Measurements from ENCODE around the gene PRSS21. TPM values are rescaled to one million over a fixed set of nuclear protein-coding genes. Genes with fewer than 3 reads are reported as not detected.
A peak's percentile ranks its signal among the peaks of the same experiment; 100 is the strongest.

The PRSS21 gene
- total RNA-seq, 4 donors from 2014 or later = not detected

GRCh38 chr16:2774161-2774891 lies 42.7 kb upstream of the PRSS21 start:
- 70 to 82% methylated on average over 6 to 7 of the region's 7 CpGs for WGBS, 2 donors
- H3K4me3 ChIP-seq = no peak overlapping the region
- no peak for DNase-seq (ENCODE audit: low spot score in 2 of 2)
- H3K36me3 ChIP-seq = peaks cover 2 to 53% (median 25%) of the 10 kb centered on the region in 3 donors
- H3K27ac ChIP-seq = peak overlapping the region; percentile 3 to 100 (median 48)
- no peak for TF ChIP-seq EP300 (IDR thresholded peaks at IDR 0.05)
- no peak for TF ChIP-seq CTCF (IDR thresholded peaks at IDR 0.05)
- TF ChIP-seq POLR2A (IDR thresholded peaks at IDR 0.05) = no peak
- H3K27me3 ChIP-seq = no peaks in the 10 kb centered on the region
- peaks cover 0 to 84% (median 30%) of the 10 kb centered on the region in 4 donors for H3K4me1 ChIP-seq
- H3K9me3 ChIP-seq = no peaks in the 10 kb centered on the region

- no peaks in the 10 kb centered on the region for H3K9me3 ChIP-seq
- H3K27ac ChIP-seq = peak overlapping the region; percentile 5 to 100 (median 62)
- TF ChIP-seq CTCF (IDR thresholded peaks at IDR 0.05) (no peak), POLR2A (IDR thresholded peaks at IDR 0.05) (no peak), EP300 (IDR thresholded peaks at IDR 0.05) (no peak)
- no peaks in the 10 kb centered on the region for H3K27me3 ChIP-seq
- H3K36me3 ChIP-seq = peaks cover 2 to 44% (median 18%) of the 10 kb centered on the region in 3 donors
- peaks cover 0 to 81% (median 29%) of the 10 kb centered on the region in 4 donors for H3K4me1 ChIP-seq
- DNase-seq (ENCODE audit: low spot score in 2 of 2) = no peak
- 61 to 64% methylated on average over 7 of the region's 7 CpGs for WGBS, 2 donors
- H3K4me3 ChIP-seq = peak overlapping the region in 1 of 4 donors; percentile 97
These were observed 41.8 kb upstream of the PRSS21 start for GRCh38 chr16:2775131-2775716.

- H3K4me3 ChIP-seq = peak overlapping the region; percentile 96 to 100 (median 98)
- DNase-seq (ENCODE audit: low spot score in 2 of 2) = no peak
- peaks cover 0 to 74% (median 27%) of the 10 kb centered on the region in 4 donors for H3K4me1 ChIP-seq
- TF ChIP-seq EP300 (IDR thresholded peaks at IDR 0.05) (no peak), CTCF (IDR thresholded peaks at IDR 0.05) (no peak), POLR2A (IDR thresholded peaks at IDR 0.05) (no peak)
- 38 to 45% methylated on average over 11 of the region's 11 CpGs for WGBS, 2 donors
- H3K27me3 ChIP-seq = no peaks in the 10 kb centered on the region
- no peaks in the 10 kb centered on the region for H3K9me3 ChIP-seq
- peak overlapping the region; percentile 5 to 100 (median 88) for H3K27ac ChIP-seq
- peaks cover 0 to 37% (median 11%) of the 10 kb centered on the region in 3 donors for H3K36me3 ChIP-seq
These were observed 41.1 kb upstream of the PRSS21 start for GRCh38 chr16:2775765-2776499.

- Histone ChIP-seq H3K4me3 (peak overlapping the region; percentile 96 to 100 (median 98)), H3K4me1 (peaks cover 0 to 67% (median 25%) of the 10 kb centered on the region in 4 donors), H3K36me3 (peaks cover 0 to 30% (median 4%) of the 10 kb centered on the region in 3 donors), H3K27ac (peak overlapping the region; percentile 71 to 100 (median 88)), H3K27me3 (no peaks in the 10 kb centered on the region), H3K9me3 (no peaks in the 10 kb centered on the region)
- TF ChIP-seq POLR2A (IDR thresholded peaks at IDR 0.05) (no peak), CTCF (IDR thresholded peaks at IDR 0.05) (no peak), EP300 (IDR thresholded peaks at IDR 0.05) (no peak)
- WGBS, 2 donors = 1% methylated on average over 48 to 59 of the region's 72 CpGs
- DNase-seq (ENCODE audit: low spot score in 2 of 2) = no peak
These were observed 40.4 kb upstream of the PRSS21 start for GRCh38 chr16:2776500-2777139.

Measured in tibial nerve (tissue), 4 donors.